H9 (cell line): ENCODE results near the gene MSLN. TPM values are rescaled to one million over a fixed set of nuclear protein-coding genes. Genes with fewer than 3 reads are reported as not detected.

ENCODE experiments used
- DNase-seq: peaks from one replicate; pipeline ENCODE4 v3.0.0-alpha.2; 2017
- H2AFZ ChIP-seq: one replicate; pipeline ENCODE4 v1.6.1; 2013; ENCODE audit warnings: mild to moderate bottlenecking, low read length, control low read depth, moderate library complexity
- H2AK5ac ChIP-seq: 2 replicates; pipeline ENCODE4 v1.6.1; 2013; ENCODE audit warnings: low read length, control low read depth, mixed read lengths; ENCODE audit not compliant: insufficient read length
- H2BK120ac ChIP-seq: one replicate; pipeline ENCODE4 v1.6.1; 2013; ENCODE audit warnings: low read depth, mild to moderate bottlenecking, low read length, control low read depth, inconsistent platforms; ENCODE audit not compliant: poor library complexity, severe bottlenecking
- H2BK12ac ChIP-seq: 2 replicates; pipeline ENCODE4 v1.6.1; 2013; ENCODE audit warnings: low read length, control low read depth, mixed read lengths, low read depth; ENCODE audit not compliant: insufficient read length
- H2BK15ac ChIP-seq: 2 replicates; pipeline ENCODE4 v1.6.1; 2013; ENCODE audit warnings: low read depth, low read length, control low read depth
- H2BK20ac ChIP-seq: one replicate; pipeline ENCODE4 v1.6.1; 2013; ENCODE audit warnings: low read depth, mild to moderate bottlenecking, low read length, control low read depth, inconsistent platforms; ENCODE audit not compliant: poor library complexity, severe bottlenecking
- H2BK5ac ChIP-seq: 2 replicates; pipeline ENCODE4 v1.6.1; 2013; ENCODE audit warnings: low read length, control low read depth, mixed read lengths; ENCODE audit not compliant: insufficient read length
- H3K14ac ChIP-seq: 2 replicates; pipeline ENCODE4 v1.6.1; 2013; ENCODE audit warnings: low read length, control low read depth; ENCODE audit not compliant: insufficient read depth
- H3K18ac ChIP-seq: 2 replicates; pipeline ENCODE4 v1.6.1; 2013; ENCODE audit warnings: low read depth, mild to moderate bottlenecking, mixed read lengths, low read length, control low read depth; ENCODE audit not compliant: insufficient read length
- H3K23ac ChIP-seq: 2 replicates; pipeline ENCODE4 v1.6.1; 2013; ENCODE audit warnings: low read length, control low read depth, mixed read lengths, low read depth; ENCODE audit not compliant: insufficient read length
- H3K23me2 ChIP-seq: 2 replicates; pipeline ENCODE4 v1.6.1; 2013; ENCODE audit warnings: low read depth, mild to moderate bottlenecking, mixed read lengths, low read length, control low read depth; ENCODE audit not compliant: insufficient read length, poor library complexity, severe bottlenecking
- H3K27ac ChIP-seq: 2 replicates; pipeline ENCODE4 v1.5.1; 2013; ENCODE audit warnings: low read length, control low read depth, mixed read lengths, low read depth; ENCODE audit not compliant: insufficient read length
- H3K27me3 ChIP-seq: 2 replicates; pipeline ENCODE4 v1.6.1; 2013; ENCODE audit warnings: low read length, control low read depth, inconsistent platforms; ENCODE audit not compliant: insufficient read depth
- H3K4ac ChIP-seq: 2 replicates; pipeline ENCODE4 v1.6.1; 2013; ENCODE audit warnings: low read depth, mild to moderate bottlenecking, control low read depth, inconsistent platforms, low read length, moderate library complexity
- H3K4me1 ChIP-seq: 2 replicates; pipeline ENCODE4 v1.6.1; 2013; ENCODE audit warnings: low read length, control low read depth, inconsistent platforms; ENCODE audit not compliant: insufficient read depth
- H3K4me2 ChIP-seq: 2 replicates; pipeline ENCODE4 v1.6.1; 2013; ENCODE audit warnings: low read length, control low read depth, mixed read lengths; ENCODE audit not compliant: insufficient read length, insufficient read depth
- H3K56ac ChIP-seq: 2 replicates; pipeline ENCODE4 v1.6.1; 2013; ENCODE audit warnings: low read depth, mild to moderate bottlenecking, mixed read lengths, low read length, control low read depth; ENCODE audit not compliant: insufficient read length
- H3K79me1 ChIP-seq: 2 replicates; pipeline ENCODE4 v1.6.1; 2013; ENCODE audit warnings: low read depth, mild to moderate bottlenecking, moderate library complexity, low read length, control low read depth, inconsistent platforms; ENCODE audit not compliant: insufficient read depth, poor library complexity, severe bottlenecking
- H3K79me2 ChIP-seq: 2 replicates; pipeline ENCODE4 v1.6.1; 2013; ENCODE audit warnings: low read length, control low read depth, inconsistent platforms; ENCODE audit not compliant: insufficient read depth
- H3K9ac ChIP-seq: 2 replicates; pipeline ENCODE4 v1.6.1; 2013; ENCODE audit warnings: low read length, control low read depth, mixed read lengths; ENCODE audit not compliant: insufficient read length; ENCODE audit errors: extremely low read depth
- H3K9me3 ChIP-seq: one replicate; pipeline ENCODE4 v1.6.1; 2013; ENCODE audit warnings: low read depth, low read length, inconsistent platforms; ENCODE audit not compliant: control insufficient read depth
- H3T11ph ChIP-seq: one replicate; pipeline ENCODE4 v1.6.1; 2013; ENCODE audit warnings: mild to moderate bottlenecking, low read length, control low read depth, inconsistent platforms
- H4K20me1 ChIP-seq: one replicate; pipeline ENCODE4 v1.6.1; 2013; ENCODE audit not compliant: control insufficient read depth, insufficient read length, insufficient read depth
- H4K5ac ChIP-seq: 2 replicates; pipeline ENCODE4 v1.6.1; 2013; ENCODE audit warnings: low read depth, mild to moderate bottlenecking, mixed read lengths, low read length, control low read depth; ENCODE audit not compliant: insufficient read length
- H4K8ac ChIP-seq: replicated peaks from 2 replicates; pipeline ENCODE4 v1.6.1; 2013; ENCODE audit warnings: low read length, control low read depth, mixed read lengths, low read depth; ENCODE audit not compliant: insufficient read length
- H4K91ac ChIP-seq: 2 replicates; pipeline ENCODE4 v1.6.1; 2013; ENCODE audit warnings: low read depth, mild to moderate bottlenecking, moderate library complexity, mixed read lengths, low read length, control low read depth; ENCODE audit not compliant: insufficient read length
- H3K27ac Mint-ChIP-seq, 3 experiments: 2 replicates in 2 of 3; 3 replicates in 1 of 3; pipeline ENCODE4 v1.8.0; 2020 to 2021; ENCODE audit warnings: mixed read lengths in 3 of 3, mild to moderate bottlenecking in 1 of 3, moderate library complexity in 1 of 3
- H3K27me3 Mint-ChIP-seq: 2 replicates; pipeline ENCODE4 v1.8.0; 2021; ENCODE audit warnings: low read depth, mild to moderate bottlenecking, moderate library complexity, mixed read lengths
- H3K36me3 Mint-ChIP-seq, 3 experiments: 2 replicates in 2 of 3; 3 replicates in 1 of 3; pipeline ENCODE4 v1.8.0; 2020 to 2021; ENCODE audit warnings: low read depth in 3 of 3, mixed read lengths in 3 of 3; ENCODE audit not compliant: insufficient read depth in 1 of 3
- H3K4me1 Mint-ChIP-seq, 2 experiments: 2 replicates each; pipeline ENCODE4 v1.8.0; 2020; ENCODE audit warnings: mixed read lengths in 2 of 2
- H3K4me3 Mint-ChIP-seq, 2 experiments: 2 replicates in 1 of 2; 3 replicates in 1 of 2; pipeline ENCODE4 v1.8.0; 2020 to 2021; ENCODE audit warnings: mild to moderate bottlenecking in 2 of 2, mixed read lengths in 2 of 2, moderate library complexity in 1 of 2
- H3K9me3 Mint-ChIP-seq, 2 experiments: 2 replicates in 1 of 2; 3 replicates in 1 of 2; pipeline ENCODE4 v1.8.0; 2020; ENCODE audit warnings: mild to moderate bottlenecking in 2 of 2, mixed read lengths in 2 of 2, moderate library complexity in 1 of 2
- CTCF ChIP-seq: fragments of 200-600 bp; sonication (generic); conservative IDR thresholded peaks from 3 replicates; pipeline ENCODE4 v1.8.0; 2021; ENCODE audit warnings: antibody characterized with exemption, mild to moderate bottlenecking
- WGBS: extraction: QIAGEN DNeasy Blood & Tissue Kit; methylation state at CpG from one replicate; pipeline ENCODE4 v1.1.7; 2013; ENCODE audit warnings: missing lambda C conversion rate, low lambda C conversion rate, mixed read lengths; ENCODE audit not compliant: insufficient read length; ENCODE audit errors: extremely low coverage; 5-methylcytosine and 5-hydroxymethylcytosine counted together
- total RNA-seq: library from RNA; stranded (reverse); gene quantifications from 2 replicates; pipeline ENCODE4 v1.2.1, GENCODE V29; 2021

The MSLN gene
- total RNA-seq, 1 experiment from 2014 or later: 0.22 TPM

GRCh38 chr16:797120-797420, 36.5 kb downstream of the MSLN start:
- Histone ChIP-seq H3K27me3 (no peaks in the 10 kb centered on the region; the same call in 1 of the 2 replicates), H2AK5ac (no peak overlapping the region), H3K56ac (no peak overlapping the region), H4K5ac (no peak overlapping the region), H2BK15ac (no peak overlapping the region), H3K4ac (no peak overlapping the region), H3K79me2 (no peaks in the 10 kb centered on the region), H2BK20ac (no peak overlapping the region), H3K14ac (no peak overlapping the region), H3K9ac (no peak overlapping the region), H3K27ac (no peak overlapping the region), H3K23me2 (peaks cover 4% of the 10 kb centered on the region), H2BK120ac (no peak overlapping the region), H4K91ac (no peak overlapping the region), H2BK12ac (no peak overlapping the region), H3K23ac (no peak overlapping the region), H3K4me2 (no peak overlapping the region), H3K4me1 (no peaks in the 10 kb centered on the region), H4K20me1 (no peaks in the 10 kb centered on the region), H4K8ac (no peak overlapping the region), H2AFZ (no peak overlapping the region), H3K18ac (no peak overlapping the region), H3T11ph (no peak overlapping the region), H3K79me1 (no peaks in the 10 kb centered on the region), H3K9me3 (no peaks in the 10 kb centered on the region), H2BK5ac (no peak overlapping the region)
- Mint-ChIP-seq H3K27ac (no peak overlapping the region), H3K4me1 (no peaks in the 10 kb centered on the region), H3K27me3 (peaks cover 26% of the 10 kb centered on the region), H3K4me3 (no peak overlapping the region), H3K36me3 (peaks cover 13 to 32% (median 21%) of the 10 kb centered on the region in 3 experiments; a peak in 6 of 7 replicates), H3K9me3 (peaks cover 0 to 3% of the 10 kb centered on the region in 2 experiments; a peak in 1 of 5 replicates)
- DNase-seq: peak; percentile 72
- no peak for TF ChIP-seq CTCF
- no CpG with 5 or more reads among the region's 2 CpGs for WGBS
